ENCODE measurements around the gene CGA.

The CGA gene

GRCh38 chr6:87082160-87082721, 12.7 kb downstream of the CGA start:
- DNase-seq: no peak

DNA sequence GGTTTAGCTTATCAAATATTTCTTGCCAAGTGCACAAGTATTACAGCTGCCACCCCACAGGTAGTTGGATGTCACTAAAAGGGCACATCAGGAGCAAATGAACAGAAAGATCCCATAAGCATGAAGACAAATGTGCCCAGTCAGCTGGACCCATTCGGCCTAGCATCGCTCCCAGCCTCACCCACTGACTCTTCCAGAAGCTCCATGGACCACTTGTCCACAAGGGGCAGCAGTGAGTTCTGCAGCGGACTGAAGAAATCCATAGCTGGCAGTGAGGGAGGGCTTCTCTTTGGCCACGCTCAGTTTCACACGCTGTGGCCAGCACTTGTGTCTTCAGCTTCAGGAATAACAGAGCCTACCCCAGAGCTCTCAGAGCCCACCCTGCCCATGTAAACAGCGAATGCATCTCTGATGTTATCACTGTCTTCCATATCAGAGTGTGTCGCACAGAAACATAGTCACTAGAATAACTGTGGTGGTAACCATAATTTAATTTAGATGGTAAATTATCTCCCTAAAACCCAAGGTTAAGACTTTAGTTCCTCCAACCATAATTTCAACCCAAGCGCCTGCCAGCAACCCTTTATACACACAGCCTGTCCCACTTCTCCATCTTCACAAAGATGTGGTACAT, 15.8 kb downstream of the CGA start:
- peak; percentile 22 for DNase-seq

GRCh38 chr6:87075168-87075567, 19.7 kb downstream of the CGA start:
- no peak for DNase-seq

DNA sequence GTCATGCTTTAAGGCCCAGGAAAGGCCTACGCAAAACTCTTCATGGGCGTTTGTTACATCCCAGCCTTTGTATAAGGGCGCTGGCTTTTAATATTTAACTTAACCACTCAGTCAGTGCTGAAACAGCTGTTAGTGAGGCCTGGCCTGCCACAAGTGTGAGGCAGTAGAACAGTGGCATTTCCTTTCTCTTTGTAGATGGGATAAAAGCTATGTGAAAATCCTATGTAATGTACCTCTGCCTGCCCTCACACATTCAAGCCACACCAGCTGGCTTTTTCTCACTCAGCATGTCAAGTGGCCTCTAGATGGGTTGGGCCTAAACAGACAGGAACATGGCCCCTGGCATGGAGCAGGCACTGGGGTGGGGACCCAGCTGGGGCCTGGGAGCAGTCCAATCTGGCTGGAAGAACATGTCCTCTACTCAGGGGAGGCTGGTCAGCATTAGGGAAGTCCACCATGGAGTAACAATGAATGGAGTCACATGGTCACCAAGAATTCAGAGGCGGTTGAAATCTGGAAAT, 20.7 kb downstream of the CGA start:
- no peak for DNase-seq

GRCh38 chr6:87071683-87072082, 23.2 kb downstream of the CGA start:
- no peak for DNase-seq

DNA sequence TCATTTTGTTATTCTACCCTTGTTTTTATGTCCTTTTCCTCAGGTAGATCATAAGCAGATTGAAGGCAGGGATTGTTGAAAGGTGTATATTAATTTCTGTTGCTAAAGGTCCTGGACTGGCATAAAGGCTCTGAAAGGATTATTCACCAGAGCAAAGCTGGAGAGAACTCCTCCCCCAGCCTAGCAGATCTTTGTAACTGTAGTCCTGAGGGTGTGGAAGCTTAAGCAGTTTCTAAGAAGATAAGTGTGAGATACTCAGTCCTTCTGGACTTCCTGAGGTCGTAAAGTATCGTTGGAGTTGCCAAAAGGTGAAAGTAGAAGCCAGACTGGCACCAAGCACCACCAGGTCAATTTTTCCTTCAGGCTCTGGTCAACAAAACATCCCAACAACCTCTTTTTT, 24.2 kb downstream of the CGA start:
- DNase-seq: no peak

DNA sequence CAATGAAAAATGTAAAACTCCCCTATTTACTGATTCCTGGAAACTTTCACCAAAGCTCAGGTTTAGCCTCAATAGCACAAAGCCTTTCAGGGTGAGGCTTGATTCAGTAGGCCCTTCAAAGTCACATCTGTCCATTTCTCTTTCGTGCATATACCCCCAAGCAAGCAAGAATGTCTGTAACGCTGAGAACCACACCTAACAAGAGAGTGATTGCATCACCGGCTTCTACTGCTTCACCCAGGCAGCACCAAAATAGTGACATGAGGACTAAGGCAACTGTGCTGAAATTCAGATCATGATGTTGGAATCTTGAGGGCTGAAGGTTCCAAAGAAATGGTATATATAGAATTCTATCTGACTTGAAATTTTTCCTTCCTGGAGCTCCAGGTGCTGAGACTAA, 26.1 kb downstream of the CGA start:
- no peak for DNase-seq

- peak; percentile 14 for DNase-seq
These were observed 28.2 kb downstream of the CGA start for GRCh38 chr6:87066449-87067333.

DNA sequence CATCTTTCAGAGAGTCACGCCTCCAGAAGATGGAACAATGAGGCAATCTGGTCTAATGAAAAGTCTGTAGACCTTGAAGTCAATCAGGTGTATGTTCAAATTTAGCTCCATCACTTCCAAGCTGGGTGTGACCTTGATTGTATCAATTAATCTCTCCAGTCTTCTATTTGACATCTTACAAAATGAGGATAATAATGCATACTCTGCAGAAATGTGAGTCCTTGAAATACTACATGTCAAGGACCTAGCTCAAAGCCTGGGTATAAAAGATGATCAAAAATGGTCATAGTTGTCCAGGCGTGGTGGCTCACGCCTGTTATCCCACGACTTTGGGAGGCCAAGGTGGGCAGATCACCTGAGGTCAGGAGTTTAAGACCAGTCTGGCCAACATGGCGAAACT, 29.8 kb downstream of the CGA start:
- no peak for DNase-seq

- no peak for DNase-seq
These were observed 35.0 kb downstream of the CGA start for GRCh38 chr6:87059943-87060342.

DNA sequence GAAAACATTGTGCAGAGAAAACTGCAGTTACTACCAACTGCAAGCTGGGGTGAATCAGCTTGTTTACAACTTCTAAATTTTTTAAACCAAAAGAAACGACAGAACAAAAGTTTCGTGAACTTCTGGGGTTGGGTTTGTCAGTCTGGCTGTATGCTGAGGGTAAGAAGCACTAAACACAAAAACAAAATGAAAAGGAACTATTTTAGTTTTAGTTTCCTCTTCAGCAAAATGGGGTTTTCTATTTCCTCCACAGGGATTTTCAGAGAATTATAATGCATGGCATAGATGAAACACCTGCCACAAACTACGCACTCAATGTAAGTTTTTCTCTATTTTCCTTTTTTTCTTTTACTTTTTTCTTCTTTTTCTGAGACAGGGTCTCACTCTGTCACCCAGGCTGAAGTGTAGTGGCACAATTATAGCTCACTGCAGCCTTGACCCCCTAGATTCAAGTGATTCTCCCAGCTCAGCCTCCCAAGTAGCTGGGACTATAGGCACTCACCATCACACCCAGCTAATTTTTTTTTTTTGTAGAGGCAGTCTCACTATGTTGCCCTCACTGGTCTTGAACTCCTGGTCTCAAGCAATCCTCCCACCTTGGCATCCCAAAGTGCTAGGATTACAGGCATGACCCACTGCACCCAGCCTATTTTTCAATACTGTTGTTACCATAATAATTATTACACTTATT, 40.6 kb downstream of the CGA start:
- no peak for DNase-seq

GRCh38 chr6:87053312-87053711, 41.6 kb downstream of the CGA start:
- no peak for DNase-seq

DNA sequence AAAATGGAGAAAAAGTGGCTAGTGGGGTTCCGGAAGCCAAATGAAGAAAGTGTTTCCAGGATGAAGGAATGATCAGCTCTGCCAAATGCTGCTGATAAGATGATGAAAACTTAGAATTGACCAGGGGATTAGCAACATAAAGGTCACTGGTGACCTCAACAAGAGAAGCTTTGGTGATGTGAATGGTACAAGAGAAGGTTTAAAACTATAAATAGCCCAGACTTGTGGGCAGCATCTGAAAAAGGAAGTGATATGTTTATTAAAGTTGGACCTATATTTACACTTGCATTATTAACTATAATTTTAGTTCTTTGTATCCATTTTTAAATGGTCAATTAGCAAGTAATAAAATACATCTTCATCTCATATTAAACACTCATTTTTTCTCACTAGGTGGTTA, 45.1 kb downstream of the CGA start:
- DNase-seq: no peak

DNA sequence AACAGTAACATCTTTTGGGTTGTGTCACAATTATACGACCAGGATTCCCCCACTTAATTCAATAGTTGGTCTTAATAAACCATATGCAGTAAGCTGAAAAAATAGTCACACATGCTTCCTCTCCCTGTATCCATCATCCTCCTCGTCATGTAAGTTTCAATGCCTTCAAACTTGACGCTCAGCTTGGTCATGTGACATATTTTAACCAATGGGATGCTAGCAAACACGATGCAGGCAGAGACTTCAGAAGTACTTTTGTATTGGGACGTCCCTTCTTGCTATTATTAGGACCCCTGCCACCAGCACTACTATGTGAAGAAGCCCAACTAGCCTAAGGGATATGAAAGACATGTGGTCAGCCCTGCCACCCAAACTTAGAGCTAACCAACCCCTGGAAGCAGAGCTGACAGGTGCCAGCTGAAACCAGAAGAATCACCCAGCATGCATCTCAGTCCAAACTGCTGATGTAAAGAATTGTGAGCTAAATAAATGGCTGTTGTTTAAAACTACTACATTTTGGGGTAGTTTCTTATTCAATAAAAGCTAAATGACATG, 49.3 kb downstream of the CGA start:
- DNase-seq: no peak

- DNase-seq: no peak
These were observed 54.2 kb downstream of the CGA start for GRCh38 chr6:87040729-87041128.
